Activated CD8-positive, alpha-beta T cell treated with anti-CD3 and anti-CD28 coated beads for 36 hours (primary cell): Measurements from ENCODE around the gene PERP. TPM values are rescaled to one million over a fixed set of nuclear protein-coding genes. Genes with fewer than 3 reads are reported as not detected.

ENCODE experiments used
- ATAC-seq: fragments of 200-7000 bp; cut with Tn5 transposase; one replicate; pipeline ENCODE4 v1.10.0; 2021; ENCODE audit warnings: mild to moderate bottlenecking, moderate library complexity
- CTCF ChIA-PET: fragments of 350-600 bp; sonication (Branson Sonifier 250); formaldehyde crosslinking; loops from one replicate; lab custom pipeline; 2021; ENCODE audit warnings: antibody characterized with exemption; lab: Charles Lee
- POLR2A ChIA-PET: fragments of 350-600 bp; sonication (Branson Sonifier 250); formaldehyde crosslinking; loops from one replicate; lab custom pipeline; 2021; ENCODE audit warnings: antibody characterized with exemption; lab: Charles Lee
- DNase-seq: peaks from one replicate; pipeline ENCODE4 v3.0.0-alpha.2; 2020
- H3K27ac Mint-ChIP-seq: one replicate; pipeline ENCODE4 v1.8.0; 2021; ENCODE audit warnings: mild to moderate bottlenecking, mixed read lengths
- H3K27me3 Mint-ChIP-seq: one replicate; pipeline ENCODE4 v1.8.0; 2021; ENCODE audit warnings: mixed read lengths
- H3K36me3 Mint-ChIP-seq: one replicate; pipeline ENCODE4 v1.8.0; 2021; ENCODE audit warnings: low read depth, mixed read lengths
- H3K4me1 Mint-ChIP-seq: one replicate; pipeline ENCODE4 v1.8.0; 2021; ENCODE audit warnings: low read depth, mixed read lengths
- H3K4me3 Mint-ChIP-seq: one replicate; pipeline ENCODE4 v1.8.0; 2021; ENCODE audit warnings: mild to moderate bottlenecking, moderate library complexity, mixed read lengths
- H3K9me3 Mint-ChIP-seq: one replicate; pipeline ENCODE4 v1.8.0; 2021; ENCODE audit warnings: mixed read lengths
- intact Hi-C: fragments of 100-400 bp; cut with micrococcal nuclease; formaldehyde crosslinking; loops from one replicate; pipeline ENCODE4 v1.10.0; 2022
- total RNA-seq, 2 experiments: library from RNA; stranded (reverse); gene quantifications; one replicate each; pipeline ENCODE4 v1.2.3, GENCODE V29; 2021
- TF ChIP-seq, protein P1 (sequence below): fragments of 200-600 bp; IDR thresholded peaks from one replicate; pipeline ENCODE4 v1.8.0; 2022; ENCODE audit warnings: antibody characterized with exemption, mild to moderate bottlenecking

PERP gene
- total RNA-seq, 2 experiments from 2014 or later: 3.7 to 4.5 TPM

DNA sequence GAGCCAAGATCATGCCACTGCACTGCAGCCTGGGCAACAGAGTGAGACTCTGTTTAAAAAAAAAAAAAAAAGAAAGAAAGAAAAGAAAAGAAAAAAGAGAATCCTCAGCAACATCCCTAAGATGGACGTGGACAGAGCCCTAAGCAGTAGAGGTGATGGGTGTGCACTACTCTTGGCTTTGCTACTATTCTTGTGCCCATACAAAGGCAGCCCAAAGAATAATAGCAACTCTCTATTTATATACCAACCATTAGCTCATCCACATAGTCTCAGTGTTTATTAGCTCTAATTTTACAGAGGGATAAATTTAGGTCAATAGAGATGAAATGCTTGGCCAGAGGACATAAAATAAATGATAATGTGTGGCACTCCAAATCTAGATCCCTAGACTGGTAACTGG is 62.2 kb downstream of the PERP start:
- ChIA-PET POLR2A (no interaction called here), CTCF (interaction anchor here (1.7 kb wide), 1 partner anchor 71 kb away, joined by 5 read pairs; no protein-coding TSS in a partner anchor)
- TF ChIP-seq, protein P1, sequence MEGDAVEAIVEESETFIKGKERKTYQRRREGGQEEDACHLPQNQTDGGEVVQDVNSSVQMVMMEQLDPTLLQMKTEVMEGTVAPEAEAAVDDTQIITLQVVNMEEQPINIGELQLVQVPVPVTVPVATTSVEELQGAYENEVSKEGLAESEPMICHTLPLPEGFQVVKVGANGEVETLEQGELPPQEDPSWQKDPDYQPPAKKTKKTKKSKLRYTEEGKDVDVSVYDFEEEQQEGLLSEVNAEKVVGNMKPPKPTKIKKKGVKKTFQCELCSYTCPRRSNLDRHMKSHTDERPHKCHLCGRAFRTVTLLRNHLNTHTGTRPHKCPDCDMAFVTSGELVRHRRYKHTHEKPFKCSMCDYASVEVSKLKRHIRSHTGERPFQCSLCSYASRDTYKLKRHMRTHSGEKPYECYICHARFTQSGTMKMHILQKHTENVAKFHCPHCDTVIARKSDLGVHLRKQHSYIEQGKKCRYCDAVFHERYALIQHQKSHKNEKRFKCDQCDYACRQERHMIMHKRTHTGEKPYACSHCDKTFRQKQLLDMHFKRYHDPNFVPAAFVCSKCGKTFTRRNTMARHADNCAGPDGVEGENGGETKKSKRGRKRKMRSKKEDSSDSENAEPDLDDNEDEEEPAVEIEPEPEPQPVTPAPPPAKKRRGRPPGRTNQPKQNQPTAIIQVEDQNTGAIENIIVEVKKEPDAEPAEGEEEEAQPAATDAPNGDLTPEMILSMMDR: no peak
- Mint-ChIP-seq H3K9me3 (peaks cover 4% of the 10 kb centered on the region), H3K27ac (no peak overlapping the region), H3K27me3 (peaks cover 5% of the 10 kb centered on the region), H3K4me3 (no peak overlapping the region), H3K36me3 (no peaks in the 10 kb centered on the region), H3K4me1 (no peaks in the 10 kb centered on the region)
- DNase-seq (no peak), ATAC-seq (no peak)
- intact Hi-C loops: no loop called here

DNA sequence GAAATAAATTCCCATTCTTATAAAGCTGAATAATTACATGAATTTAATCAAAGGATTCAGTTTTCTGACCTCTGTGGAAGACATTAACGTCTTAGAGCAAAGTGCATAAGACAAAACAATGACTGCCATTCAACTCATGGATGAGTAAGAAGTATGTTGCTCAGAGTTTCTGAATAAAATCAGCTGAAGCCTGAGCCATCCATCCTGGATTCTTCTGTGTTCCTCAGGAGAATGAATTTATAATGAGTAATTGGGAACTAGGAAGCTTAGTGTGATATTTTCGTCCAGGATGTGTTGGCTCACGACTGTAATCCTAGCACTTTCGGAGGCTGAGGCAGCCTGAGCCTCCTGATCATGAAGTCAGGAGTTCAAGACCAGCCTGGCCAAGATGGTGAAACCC is 62.8 kb downstream of the PERP start:
- H3K27ac Mint-ChIP-seq: no peak overlapping the region
- ChIA-PET POLR2A (no interaction called here), CTCF (interaction anchor here (1.7 kb wide), 1 partner anchor 72 kb away, joined by 5 read pairs; no protein-coding TSS in a partner anchor)
- peaks cover 4% of the 10 kb centered on the region for H3K9me3 Mint-ChIP-seq
- intact Hi-C loops: no loop called here
- H3K4me3 Mint-ChIP-seq: no peak overlapping the region
- ATAC-seq (no peak), DNase-seq (no peak)
- H3K4me1 Mint-ChIP-seq: no peaks in the 10 kb centered on the region
- TF ChIP-seq, protein P1: no peak
- peaks cover 5% of the 10 kb centered on the region for H3K27me3 Mint-ChIP-seq
- no peaks in the 10 kb centered on the region for H3K36me3 Mint-ChIP-seq

Other genes starting within 250 kb of the PERP start
- gene TNFAIP3, start 240.2 kb downstream of the PERP start, total RNA-seq: 100 to 1,000 TPM; 399 to 402 TPM
- 1 to 10 TPM; 1.7 to 1.8 TPM for gene ARFGEF3, start 54.5 kb upstream of the PERP start, total RNA-seq
- not detected for gene PBOV1, start 111.1 kb upstream of the PERP start, total RNA-seq